ENCODE results near the gene TMEM239. TPM values are rescaled to one million over a fixed set of nuclear protein-coding genes. Genes with fewer than 3 reads are reported as not detected.
"Not testable (repeated sequence)": the region's sequence is repeated elsewhere in the genome, so short reads cannot be mapped to it uniquely, and the experiment has no call there.

TMEM239 gene
- not detected for polyA plus RNA-seq (2012; ENCODE audit: missing spikeins)

DNA sequence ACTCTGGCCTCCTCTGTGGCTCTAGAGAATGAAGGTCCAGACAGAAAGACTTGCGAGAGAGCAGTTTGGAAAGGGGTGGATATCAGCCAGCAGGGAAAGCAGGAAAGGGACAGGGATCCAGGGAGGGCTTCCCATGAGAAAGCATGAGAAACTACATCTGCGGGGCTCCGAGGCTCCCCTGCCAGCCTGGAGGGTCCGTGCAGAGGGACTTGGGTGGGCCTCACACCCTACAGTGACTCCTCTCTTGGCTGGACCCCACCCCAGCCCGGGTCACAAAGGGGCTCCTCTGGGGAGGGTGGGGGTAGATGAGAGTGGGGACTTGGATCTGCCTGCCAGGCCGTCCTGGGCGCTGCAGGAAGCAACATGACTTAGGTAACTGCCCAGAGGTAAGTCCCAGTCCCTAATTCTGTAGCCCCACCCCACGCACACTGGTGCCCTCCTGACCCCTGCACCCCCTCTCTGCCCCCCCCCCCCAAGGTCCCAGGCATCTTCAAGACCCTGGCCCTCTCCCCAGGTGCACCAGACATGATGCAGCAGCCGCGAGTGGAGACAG, at the start of gene TMEM239:
Gene TMEM239 (plus strand): TSS at position 335 of the 553 bp plus-strand sequence. CDS start 191 bp downstream, at position 526.
- FAIRE-seq, result no peak
- DNase-seq (ENCODE audit: insufficient read length), result no peak
- TF ChIP-seq POLR2AphosphoS5 (IDR thresholded peaks at IDR 0.05; ENCODE audit: low read depth, low read length), result no peak
- TF ChIP-seq TAF1 (IDR thresholded peaks at IDR 0.05; ENCODE audit: borderline replicate concordance, low read depth, low read length), result no peak
- TF ChIP-seq POLR2A (IDR thresholded peaks at IDR 0.05; ENCODE audit: low read depth, low read length), result no peak

DNA sequence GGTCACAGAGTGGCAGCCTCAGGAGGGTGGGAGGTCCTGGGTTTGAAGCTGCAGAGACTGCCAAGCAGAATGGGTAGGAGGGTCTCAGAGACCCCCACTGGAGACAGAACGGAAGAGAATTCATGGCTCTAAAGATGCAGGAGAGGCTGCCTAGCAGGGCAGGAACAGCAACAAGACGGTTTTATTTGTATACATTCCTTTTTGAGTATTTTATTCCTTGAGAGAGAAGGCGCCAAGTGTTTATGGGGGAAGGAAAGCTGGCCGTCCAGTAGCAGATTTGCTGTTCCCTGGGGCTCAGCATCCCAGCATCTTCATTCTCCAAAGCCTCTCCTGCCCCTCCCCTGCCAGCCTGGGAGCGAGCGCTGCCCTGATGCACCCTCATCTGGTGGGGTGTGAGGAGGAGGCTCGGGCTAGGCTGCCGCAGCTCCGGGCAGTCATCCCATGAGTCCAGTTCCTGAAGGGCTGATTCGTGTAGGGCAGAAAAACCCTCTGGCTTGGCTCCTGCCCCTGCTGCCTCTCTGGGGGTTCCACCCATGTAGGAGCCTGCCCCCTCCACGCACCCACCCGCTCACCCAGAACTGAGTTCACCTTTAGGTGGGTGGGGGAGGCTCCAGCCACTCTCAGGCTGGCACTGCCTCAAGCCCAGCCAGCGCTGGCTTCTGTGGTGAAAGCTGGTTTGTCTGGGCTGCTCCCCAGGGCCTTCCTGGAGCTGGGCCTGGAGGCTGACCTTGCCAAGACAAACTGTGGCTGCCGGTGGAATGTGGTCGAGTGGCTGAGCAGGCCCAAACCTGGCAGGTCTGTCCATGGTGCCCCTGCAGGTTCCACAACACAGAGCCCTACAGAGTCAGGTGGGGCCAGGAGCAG, 48.2 kb upstream of the TMEM239 start:
- FAIRE-seq, result no peak
- TF ChIP-seq POLR2AphosphoS5 (IDR thresholded peaks at IDR 0.05; ENCODE audit: low read depth, low read length) (no peak), POLR2A (IDR thresholded peaks at IDR 0.05; ENCODE audit: low read depth, low read length) (no peak), TAF1 (IDR thresholded peaks at IDR 0.05; ENCODE audit: borderline replicate concordance, low read depth, low read length) (no peak)
- DNase-seq (ENCODE audit: insufficient read length), result no peak

DNA sequence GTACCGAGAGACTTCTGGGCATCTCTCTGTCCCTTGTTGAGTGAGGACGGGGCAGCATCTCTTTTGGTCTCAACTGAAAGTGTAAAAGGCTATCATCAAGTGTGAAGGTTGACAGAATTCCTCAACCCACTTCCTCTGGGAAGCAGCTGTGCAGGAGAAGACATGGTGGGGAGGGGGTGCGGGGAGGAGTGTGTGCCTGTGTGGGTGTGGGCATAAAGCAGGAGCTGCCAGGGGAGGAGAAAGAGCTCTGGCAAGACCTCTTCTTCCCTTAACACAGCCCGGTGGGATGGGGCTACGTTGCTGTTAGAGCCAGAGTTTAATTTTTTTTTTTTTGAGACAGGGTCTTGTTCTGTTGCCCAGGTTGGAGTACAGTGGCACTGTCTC, 47.5 kb upstream of the TMEM239 start:
- DNase-seq (ENCODE audit: insufficient read length) (no peak), FAIRE-seq (no peak)
- no peak for TF ChIP-seq POLR2AphosphoS5 (IDR thresholded peaks at IDR 0.05; ENCODE audit: low read depth, low read length)
- no peak for TF ChIP-seq POLR2A (IDR thresholded peaks at IDR 0.05; ENCODE audit: low read depth, low read length)
- TF ChIP-seq TAF1 (IDR thresholded peaks at IDR 0.05; ENCODE audit: borderline replicate concordance, low read depth, low read length), result no peak

DNA sequence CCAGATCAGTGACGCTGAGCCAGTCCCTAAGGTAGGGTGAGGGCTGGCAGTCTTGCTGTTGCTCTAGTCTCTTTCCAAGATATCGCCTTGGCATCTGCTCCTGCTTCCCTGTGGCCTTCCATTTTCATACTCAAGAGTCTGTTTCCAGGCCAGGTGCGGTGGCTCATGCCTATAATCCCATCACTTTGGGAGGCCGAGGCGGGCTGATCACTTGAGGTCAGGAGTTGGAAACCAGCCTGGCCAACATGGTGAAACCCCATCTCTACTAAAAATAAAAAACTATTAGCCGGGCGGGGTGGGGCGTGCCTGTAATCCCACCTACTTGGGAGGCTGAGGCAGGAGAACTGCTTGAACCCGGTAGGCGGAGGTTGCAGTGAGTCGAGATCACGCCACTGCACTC, 46.1 kb upstream of the TMEM239 start:
- not testable (repeated sequence) for DNase-seq (ENCODE audit: insufficient read length); FAIRE-seq

DNA sequence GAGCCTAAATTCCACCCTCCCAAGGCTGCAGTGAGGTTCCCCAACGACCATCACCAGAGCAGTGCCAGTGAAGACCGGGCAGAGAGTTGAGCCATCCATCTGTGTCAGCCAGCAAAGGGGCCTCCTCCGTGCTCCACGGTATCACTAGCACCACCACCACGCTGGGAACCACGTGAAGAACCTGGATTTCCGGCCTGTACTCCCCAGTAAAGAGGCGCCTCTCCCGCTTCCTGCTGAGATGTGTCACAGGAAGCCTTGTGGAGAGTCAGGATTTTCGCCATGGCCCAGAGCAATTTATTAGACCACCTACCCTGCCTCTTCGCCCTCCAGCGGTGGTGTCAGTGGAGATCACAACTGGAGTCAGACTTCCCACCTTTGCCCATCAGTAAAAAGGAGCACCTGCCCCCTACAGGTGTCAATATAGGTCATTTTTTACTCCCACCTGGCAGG, 44.5 kb upstream of the TMEM239 start:
- FAIRE-seq (no peak), DNase-seq (ENCODE audit: insufficient read length) (no peak)
- TF ChIP-seq TAF1 (IDR thresholded peaks at IDR 0.05; ENCODE audit: borderline replicate concordance, low read depth, low read length) (no peak), POLR2AphosphoS5 (IDR thresholded peaks at IDR 0.05; ENCODE audit: low read depth, low read length) (no peak), POLR2A (IDR thresholded peaks at IDR 0.05; ENCODE audit: low read depth, low read length) (no peak)

DNA sequence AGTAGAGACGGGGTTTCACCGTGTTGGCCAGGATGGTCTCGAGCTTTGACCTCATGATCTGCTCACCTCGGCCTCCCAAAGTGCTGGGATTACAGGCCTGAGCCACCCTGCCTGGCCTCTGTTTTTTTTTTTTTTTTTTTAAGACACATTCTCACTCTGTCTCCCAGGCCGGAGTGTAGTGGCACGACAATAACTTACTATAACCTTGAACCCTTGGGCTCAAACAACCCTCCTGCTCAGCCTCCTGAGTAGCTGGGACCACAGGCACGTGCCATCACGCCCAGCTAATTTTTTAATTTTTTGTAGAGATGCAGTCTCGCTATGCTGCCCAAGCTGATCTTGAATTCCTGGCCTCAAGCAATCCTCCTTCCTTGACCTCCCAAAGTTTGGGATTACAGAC, 42.4 kb upstream of the TMEM239 start:
- FAIRE-seq, result no peak
- DNase-seq (ENCODE audit: insufficient read length), result no peak
- no peak for TF ChIP-seq TAF1 (IDR thresholded peaks at IDR 0.05; ENCODE audit: borderline replicate concordance, low read depth, low read length)
- no peak for TF ChIP-seq POLR2A (IDR thresholded peaks at IDR 0.05; ENCODE audit: low read depth, low read length)

DNA sequence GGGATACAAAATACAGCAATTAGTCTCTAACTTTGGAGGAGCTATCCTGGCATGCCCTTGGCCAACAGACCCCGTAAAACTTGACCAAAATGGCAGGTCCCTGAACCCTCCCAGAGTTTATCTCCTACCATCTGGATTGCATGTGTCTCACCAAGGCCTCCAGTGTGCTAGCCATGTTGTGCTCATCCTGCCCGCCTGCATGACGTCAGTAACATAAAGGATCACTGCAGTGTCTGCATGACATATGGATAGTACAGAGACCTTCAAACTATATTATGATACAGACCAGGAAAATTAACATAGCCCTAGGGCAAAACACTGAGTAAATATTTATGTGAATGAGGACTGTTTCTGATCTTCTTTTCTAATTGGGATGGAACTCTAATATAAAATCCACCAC, 41.0 kb upstream of the TMEM239 start:
- TF ChIP-seq TAF1 (IDR thresholded peaks at IDR 0.05; ENCODE audit: borderline replicate concordance, low read depth, low read length) (no peak), POLR2A (IDR thresholded peaks at IDR 0.05; ENCODE audit: low read depth, low read length) (no peak)

DNA sequence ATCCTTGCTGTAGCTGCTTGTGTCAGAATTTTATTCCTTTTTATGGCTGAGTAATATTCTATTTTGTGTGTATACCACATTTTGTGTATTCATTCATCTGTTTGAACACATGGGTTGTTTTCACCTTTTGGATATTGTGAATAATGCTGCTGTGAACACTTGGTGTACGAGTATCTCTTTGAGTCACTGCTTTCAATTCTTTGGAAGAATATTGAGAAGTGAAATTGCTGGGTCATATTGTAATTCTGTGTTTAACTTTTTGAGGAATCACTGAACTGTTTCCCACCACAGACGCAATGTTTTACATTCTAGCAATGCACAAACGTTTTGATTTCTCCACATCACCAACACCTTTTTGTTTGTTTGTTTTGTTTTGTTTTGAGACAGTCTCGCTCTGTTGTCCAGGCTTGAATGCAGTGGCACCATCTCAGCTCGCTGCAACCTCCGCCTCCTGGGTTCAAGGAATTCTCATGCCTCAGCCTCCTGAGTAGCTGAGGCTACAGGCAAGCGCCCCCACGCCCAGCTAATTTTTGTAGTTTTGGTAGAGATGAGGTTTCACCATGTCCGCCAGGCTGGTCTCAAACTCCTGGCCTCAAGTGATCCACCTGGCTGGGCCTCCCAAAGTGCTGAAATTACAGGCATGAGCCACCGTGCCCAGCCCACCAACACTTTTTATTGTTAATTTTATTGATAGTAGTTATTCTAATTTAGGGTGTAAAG, 37.4 kb upstream of the TMEM239 start:
- DNase-seq (ENCODE audit: insufficient read length), result no peak
- FAIRE-seq, result no peak
- TF ChIP-seq POLR2AphosphoS5 (IDR thresholded peaks at IDR 0.05; ENCODE audit: low read depth, low read length) (no peak), POLR2A (IDR thresholded peaks at IDR 0.05; ENCODE audit: low read depth, low read length) (no peak), TAF1 (IDR thresholded peaks at IDR 0.05; ENCODE audit: borderline replicate concordance, low read depth, low read length) (no peak)

More for the DNA sequence above, 41.0 kb upstream of the TMEM239 start:
- FAIRE-seq (no peak), DNase-seq (ENCODE audit: insufficient read length) (no peak)

DNA sequence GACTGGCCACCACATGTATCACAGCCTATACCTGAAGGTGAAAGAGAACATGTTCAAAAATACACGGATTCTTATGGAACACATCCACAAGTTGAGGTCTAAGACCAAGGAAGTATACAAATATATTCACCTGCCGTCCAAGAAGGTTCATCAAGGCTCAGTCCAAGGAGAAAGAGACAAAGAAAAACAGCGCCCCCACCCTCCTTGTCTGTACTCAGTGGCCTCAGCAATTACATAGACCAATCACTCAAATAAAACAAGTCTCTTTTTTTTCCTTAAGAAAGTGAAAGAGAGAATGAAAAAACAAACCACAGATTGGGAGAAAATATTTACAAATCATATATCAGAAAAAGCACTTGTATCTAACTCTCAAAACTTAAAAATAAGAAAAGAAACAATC, 35.2 kb upstream of the TMEM239 start:
- no peak for DNase-seq (ENCODE audit: insufficient read length)
- FAIRE-seq, result no peak
- TF ChIP-seq POLR2A (IDR thresholded peaks at IDR 0.05; ENCODE audit: low read depth, low read length), result no peak
- no peak for TF ChIP-seq POLR2AphosphoS5 (IDR thresholded peaks at IDR 0.05; ENCODE audit: low read depth, low read length)
- no peak for TF ChIP-seq TAF1 (IDR thresholded peaks at IDR 0.05; ENCODE audit: borderline replicate concordance, low read depth, low read length)

DNA sequence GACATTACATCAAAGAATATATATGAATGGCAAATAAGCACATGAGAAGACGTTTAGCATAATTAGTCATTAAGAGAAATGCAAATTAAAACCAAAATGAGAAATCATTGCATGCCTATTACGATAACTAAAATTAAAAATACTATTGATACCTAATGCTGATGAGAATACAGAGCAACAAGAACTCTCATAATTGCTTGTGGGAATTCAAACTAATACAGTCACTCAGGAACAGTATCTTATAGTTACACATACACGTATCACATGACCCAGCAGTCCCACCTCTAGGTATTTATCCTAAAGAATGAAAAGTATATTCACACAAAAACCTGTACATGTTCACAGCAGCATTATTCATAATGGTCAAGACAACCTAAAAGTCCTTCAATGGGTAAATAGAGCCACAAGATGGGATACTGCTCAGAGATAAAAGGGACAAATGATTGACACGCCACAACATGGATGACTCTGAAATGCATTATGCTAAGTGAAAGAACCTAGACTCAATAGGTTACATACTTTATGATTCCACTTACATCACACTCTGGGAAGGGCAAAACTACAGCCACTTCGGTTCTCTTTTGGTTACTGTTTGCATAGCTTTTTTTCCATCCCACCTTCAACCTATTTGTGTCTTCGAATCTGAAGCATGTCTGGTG, 32.1 kb upstream of the TMEM239 start:
- DNase-seq (ENCODE audit: insufficient read length) (no peak), FAIRE-seq (no peak)
- no peak for TF ChIP-seq TAF1 (IDR thresholded peaks at IDR 0.05; ENCODE audit: borderline replicate concordance, low read depth, low read length)
- TF ChIP-seq POLR2A (IDR thresholded peaks at IDR 0.05; ENCODE audit: low read depth, low read length), result no peak
- no peak for TF ChIP-seq POLR2AphosphoS5 (IDR thresholded peaks at IDR 0.05; ENCODE audit: low read depth, low read length)

DNA sequence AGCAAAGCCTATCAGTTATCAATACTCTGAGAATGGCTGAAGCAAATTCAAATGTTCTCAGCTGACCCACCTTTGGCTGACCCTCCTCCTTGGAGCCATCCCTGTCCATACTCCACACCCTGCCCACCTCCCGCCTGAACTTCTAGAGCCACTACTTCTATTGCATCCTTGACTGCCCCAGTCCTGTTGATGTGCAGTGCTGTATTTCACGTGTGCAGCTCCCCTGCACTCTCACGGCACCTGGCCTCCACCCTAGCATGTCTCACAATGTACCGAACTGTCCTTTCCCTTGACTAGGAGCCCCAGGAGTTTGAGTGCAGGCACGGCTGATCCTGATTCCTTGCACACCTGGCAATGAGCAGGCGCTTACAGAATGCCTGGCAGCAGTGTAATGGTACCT, 22.7 kb upstream of the TMEM239 start:
- TF ChIP-seq POLR2A (IDR thresholded peaks at IDR 0.05; ENCODE audit: low read depth, low read length), result no peak
- TF ChIP-seq POLR2AphosphoS5 (IDR thresholded peaks at IDR 0.05; ENCODE audit: low read depth, low read length), result no peak
- no peak for TF ChIP-seq TAF1 (IDR thresholded peaks at IDR 0.05; ENCODE audit: borderline replicate concordance, low read depth, low read length)
- FAIRE-seq (no peak), DNase-seq (ENCODE audit: insufficient read length) (no peak)
